Testis (tissue), 2 donors: Measurements from ENCODE around the gene NRP1.
"Not testable (repeated sequence)": the region's sequence is repeated elsewhere in the genome, so short reads cannot be mapped to it uniquely, and the experiment has no call there.

ENCODE experiments used
- CTCF ChIP-seq, 3 experiments: fragments of 450-650 bp in 2 of 3; fragments of 200-600 bp in 1 of 3; sonication (generic) in 1 of 3; IDR thresholded peaks; one replicate each; pipeline ENCODE4 v1.5.1; 2016 to 2019; ENCODE audit warnings: antibody characterized with exemption in 3 of 3, mild to moderate bottlenecking in 2 of 3, moderate library complexity in 1 of 3
- POLR2A ChIP-seq: fragments of 450-650 bp; IDR thresholded peaks from one replicate; pipeline ENCODE4 v1.6.1; 2017; ENCODE audit warnings: antibody characterized with exemption, mild to moderate bottlenecking, moderate library complexity

GRCh38 chr10:33300544-33300943 is 33.9 kb downstream of the NRP1 start:
- TF ChIP-seq CTCF (IDR thresholded peaks at IDR 0.05); POLR2A: not testable (repeated sequence)
